MM.1S (cell line): Measurements from ENCODE around the gene FRS3.

ENCODE experiments used
- EZH2 ChIP-seq: fragments of 300-600 bp; sonication (generic); optimal IDR thresholded peaks from 2 replicates; pipeline ENCODE3; 2017; ENCODE audit warnings: low read depth, mild to moderate bottlenecking, antibody characterized with exemption, low read length, mixed read lengths
- TF ChIP-seq, protein P1 (sequence below): fragments of 300-600 bp; sonication (generic); IDR thresholded peaks from 2 replicates; pipeline ENCODE4 v1.5.1; 2016; ENCODE audit warnings: antibody characterized with exemption, low read length, mixed read lengths

DNA sequence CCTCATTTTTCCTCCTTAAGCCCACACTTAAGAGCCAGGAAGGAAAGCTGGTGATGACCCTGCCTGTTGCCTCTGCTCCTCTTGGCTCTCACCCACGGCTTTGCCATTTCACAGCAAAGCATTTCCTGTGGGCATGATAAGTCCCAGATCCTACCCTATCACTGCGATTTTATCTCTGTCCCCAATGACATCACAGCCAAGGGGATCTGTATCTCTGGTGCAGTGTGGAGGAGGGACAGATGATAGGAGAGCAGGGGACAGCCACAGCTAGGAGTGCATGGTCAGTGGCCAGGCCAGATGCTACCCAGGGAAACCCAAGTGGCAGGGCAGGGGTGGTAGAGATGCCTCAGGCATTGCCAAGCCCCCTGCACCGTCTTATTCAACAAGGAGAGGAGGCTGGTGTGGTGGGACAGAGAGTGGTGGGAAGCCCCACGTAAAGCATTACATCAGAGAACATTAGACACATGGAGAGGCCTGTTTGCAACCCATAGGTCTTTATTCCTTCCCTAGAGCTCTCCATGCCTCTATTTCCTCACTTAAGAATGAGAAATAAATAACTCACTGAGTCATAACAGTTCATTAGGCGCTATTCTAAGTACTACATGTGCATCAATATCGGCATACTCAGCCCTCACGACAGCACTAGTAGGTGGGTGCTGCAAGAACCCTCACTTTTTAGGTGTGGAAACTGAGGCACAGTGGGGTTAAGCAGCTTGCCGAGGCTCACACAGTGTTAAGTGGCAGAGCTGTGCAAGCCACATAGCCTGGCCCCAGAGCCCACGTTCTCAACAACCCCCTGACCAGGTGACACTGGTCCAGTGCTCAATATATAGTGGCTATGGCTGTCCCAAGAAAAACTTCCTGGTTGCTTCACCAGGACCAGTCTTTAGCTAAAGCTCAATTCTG lies 48.9 kb downstream of the FRS3 start:
- TF ChIP-seq, protein P1, sequence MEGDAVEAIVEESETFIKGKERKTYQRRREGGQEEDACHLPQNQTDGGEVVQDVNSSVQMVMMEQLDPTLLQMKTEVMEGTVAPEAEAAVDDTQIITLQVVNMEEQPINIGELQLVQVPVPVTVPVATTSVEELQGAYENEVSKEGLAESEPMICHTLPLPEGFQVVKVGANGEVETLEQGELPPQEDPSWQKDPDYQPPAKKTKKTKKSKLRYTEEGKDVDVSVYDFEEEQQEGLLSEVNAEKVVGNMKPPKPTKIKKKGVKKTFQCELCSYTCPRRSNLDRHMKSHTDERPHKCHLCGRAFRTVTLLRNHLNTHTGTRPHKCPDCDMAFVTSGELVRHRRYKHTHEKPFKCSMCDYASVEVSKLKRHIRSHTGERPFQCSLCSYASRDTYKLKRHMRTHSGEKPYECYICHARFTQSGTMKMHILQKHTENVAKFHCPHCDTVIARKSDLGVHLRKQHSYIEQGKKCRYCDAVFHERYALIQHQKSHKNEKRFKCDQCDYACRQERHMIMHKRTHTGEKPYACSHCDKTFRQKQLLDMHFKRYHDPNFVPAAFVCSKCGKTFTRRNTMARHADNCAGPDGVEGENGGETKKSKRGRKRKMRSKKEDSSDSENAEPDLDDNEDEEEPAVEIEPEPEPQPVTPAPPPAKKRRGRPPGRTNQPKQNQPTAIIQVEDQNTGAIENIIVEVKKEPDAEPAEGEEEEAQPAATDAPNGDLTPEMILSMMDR, result no peak
- no peak for TF ChIP-seq EZH2
